A673 (cell line): ENCODE results near the gene HMOX1.

Source experiments
- CTCF ChIP-seq: fragments of 300-800, 200-600 bp; sonication (generic); conservative IDR thresholded peaks from 2 replicates; pipeline ENCODE4 v1.5.1; 2017; ENCODE audit warnings: low read depth, mild to moderate bottlenecking, antibody characterized with exemption, low read length, moderate library complexity, mixed read lengths
- EZH2 ChIP-seq: fragments of 200-600 bp; sonication (generic); IDR thresholded peaks from 2 replicates; pipeline ENCODE4 v1.6.1; 2017; ENCODE audit warnings: borderline replicate concordance, low read depth, mild to moderate bottlenecking, mixed read lengths, antibody characterized with exemption, low read length; ENCODE audit not compliant: poor library complexity, severe bottlenecking

GRCh38 chr22:35418088-35418487, 37.2 kb downstream of the HMOX1 start:
- TF ChIP-seq CTCF = no peak
- no peak for TF ChIP-seq EZH2
